Heart left ventricle (tissue), 16 donors: ENCODE results near the gene SUB1. TPM values are rescaled to one million over a fixed set of nuclear protein-coding genes. Genes with fewer than 3 reads are reported as not detected.

ENCODE experiments used
- ATAC-seq, 4 donors: fragments of 200-7000 bp; cut with Tn5 transposase; one replicate each; pipeline ENCODE4 v1.9.1; 2020 to 2022; ENCODE audit warnings: moderate library complexity in 4 of 4, mild to moderate bottlenecking in 3 of 4, moderate number of reproducible peaks in 1 of 4
- DNase-seq, 5 donors: peaks; one replicate each; pipeline ENCODE4 v3.0.0-alpha.2; 2020
- H3K27ac ChIP-seq, 12 donors: fragments of 200-600 bp; sonication (generic) in 4 of 12; one replicate each; pipeline versions ENCODE4 v1.5.0 to v1.8.0; 2016 to 2022; ENCODE audit warnings: mild to moderate bottlenecking in 2 of 12
- H3K27me3 ChIP-seq, 9 donors: fragments of 200-600 bp; sonication (generic) in 2 of 9; one replicate each; pipeline versions ENCODE4 v1.5.1 to v1.8.0; 2016 to 2022; ENCODE audit warnings: mild to moderate bottlenecking in 3 of 9
- H3K36me3 ChIP-seq, 9 donors: fragments of 200-600 bp; sonication (generic) in 2 of 9; one replicate each; pipeline versions ENCODE4 v1.5.0 to v1.8.0; 2018 to 2022; ENCODE audit warnings: mild to moderate bottlenecking in 2 of 9
- H3K4me1 ChIP-seq, 12 donors: fragments of 200-600 bp; sonication (generic) in 4 of 12; one replicate each; pipeline versions ENCODE4 v1.5.0 to v1.8.0; 2016 to 2022; ENCODE audit warnings: mild to moderate bottlenecking in 3 of 12
- H3K4me3 ChIP-seq, 12 donors: fragments of 200-600 bp; sonication (generic) in 4 of 12; one replicate each; pipeline versions ENCODE4 v1.5.0 to v1.8.0; 2017 to 2022; ENCODE audit warnings: mild to moderate bottlenecking in 9 of 12, moderate library complexity in 4 of 12
- H3K9me3 ChIP-seq, 12 donors: fragments of 200-600 bp; sonication (generic) in 4 of 12; one replicate each; pipeline versions ENCODE4 v1.5.0 to v1.8.0; 2016 to 2022; ENCODE audit warnings: mild to moderate bottlenecking in 1 of 12
- POLR2A ChIP-seq, 2 donors: fragments of 450-650 bp; IDR thresholded peaks; one replicate each; pipeline ENCODE4 v1.6.1; 2017; ENCODE audit warnings: antibody characterized with exemption in 2 of 2, mild to moderate bottlenecking in 2 of 2, moderate library complexity in 2 of 2
- WGBS, 4 donors: extraction: QIAGEN DNeasy Blood & Tissue Kit in 2 of 4; methylation state at CpG; one replicate each; pipeline versions ENCODE4 v1.1.5 to v1.1.7; 2013 to 2018; 5-methylcytosine and 5-hydroxymethylcytosine counted together
- intact Hi-C, 10 donors: fragments of 100-400 bp; cut with DNase I; formaldehyde crosslinking; loops; one replicate each; pipeline versions ENCODE4 v1.11.1 to v1.14.2; 2022
- polyA plus RNA-seq, 2 donors: library from polyadenylated mRNA; stranded (reverse); fragments of 200-250 nt; gene quantifications; one replicate each; pipeline ENCODE4 v1.2.3, GENCODE V29; 2013
- total RNA-seq, 9 donors: library from RNA; depleted of rRNA in 2 of 9; stranded (reverse); fragments of >200 nt in 2 of 9; fragmentation: NEBNext Ultra II Directional in 3 of 9; extraction: Animal tissue kit (Norgen Biotek cat#: 25700) in 3 of 9; gene quantifications; one replicate each; pipeline versions ENCODE4 v1.1.0 to v1.2.4, GENCODE V29; 2016 to 2023
- TF ChIP-seq, protein P1 (sequence below), 12 donors: fragments of 200-600 bp; sonication (generic) in 4 of 12; IDR thresholded peaks; one replicate each; pipeline versions ENCODE4 v1.5.0 to v1.8.0; 2018 to 2022; ENCODE audit warnings: antibody characterized with exemption in 12 of 12, mild to moderate bottlenecking in 5 of 12
- donor health status: ischemic (EF 13 %, LVEDD 7.1; RV severe dilation, severe dysfunction).
- donor health status: healthy with polysubstance abuse.
- donor health status: DM: no; HTN: yes; CAD: no.
- donor health status: DM: no; HTN: no; CAD: no.
- donor health status: ischemic (EF 25% LVEDD 6.9; RV normal size, moderate dysfunction).
- donor health status: ischemic (EF 25% LVEDD 5.7; RV mildly dilated, moderate dysfunction).
- donor health status: healthy.
- donor health status: DM: yes; HTN: yes; CAD: no.
- donor health status: ischemic (EF 35%, LVEDD 5.7; RV mildly dilated, moderate dysfunction).
- donor health status: nonischemic (EF 11% LVEDD 7.7; RV severe dilation, severe dysfunction).
- donor health status: DM: yes; HTN: yes; CAD: no.
- donor health status: PGD.
- donor health status: ischemic (EF 29% LVEDD 5.4; RV normal size, mild dysfunction).
- donor health status: nonischemic (EF 23%, LVEDD 6.1; RV moderate dilation, normal function).

The SUB1 gene
- total and polyA plus RNA-seq, 11 donors: 118 to 244 (median 187) TPM

DNA sequence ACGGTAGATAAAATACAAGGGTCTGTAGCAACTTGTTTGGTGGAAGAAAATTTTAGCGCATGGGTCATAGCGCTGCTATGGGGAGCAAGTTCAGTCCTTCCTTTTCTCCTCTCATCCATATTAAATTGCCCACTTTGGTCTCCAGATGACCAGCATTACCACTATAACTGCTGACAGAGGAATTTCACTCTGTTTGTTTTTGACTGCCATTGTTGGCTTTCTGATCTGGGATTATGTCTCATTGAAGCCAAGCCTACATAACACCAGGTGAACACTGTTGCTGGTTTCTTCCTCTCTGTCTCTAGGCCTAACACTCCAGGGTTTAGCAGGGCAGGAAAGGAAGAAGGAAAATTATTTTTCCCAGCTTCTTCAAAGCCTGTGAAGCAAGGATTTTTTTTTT, 6.6 kb upstream of the SUB1 start:
- Histone ChIP-seq H3K4me3 (no peak overlapping the region), H3K36me3 (no peaks in the 10 kb centered on the region), H3K9me3 (no peaks in the 10 kb centered on the region), H3K4me1 (peaks cover 0 to 36% (median 0%) of the 10 kb centered on the region in 12 donors), H3K27ac (no peak overlapping the region), H3K27me3 (no peaks in the 10 kb centered on the region)
- intact Hi-C loops: no loop called here
- DNase-seq (no peak), ATAC-seq (no peak)
- no peak for TF ChIP-seq POLR2A (IDR thresholded peaks at IDR 0.05)
- WGBS, 4 donors: 93 to 98% (median 96%) methylated on average over 3 of the region's 3 CpGs

DNA sequence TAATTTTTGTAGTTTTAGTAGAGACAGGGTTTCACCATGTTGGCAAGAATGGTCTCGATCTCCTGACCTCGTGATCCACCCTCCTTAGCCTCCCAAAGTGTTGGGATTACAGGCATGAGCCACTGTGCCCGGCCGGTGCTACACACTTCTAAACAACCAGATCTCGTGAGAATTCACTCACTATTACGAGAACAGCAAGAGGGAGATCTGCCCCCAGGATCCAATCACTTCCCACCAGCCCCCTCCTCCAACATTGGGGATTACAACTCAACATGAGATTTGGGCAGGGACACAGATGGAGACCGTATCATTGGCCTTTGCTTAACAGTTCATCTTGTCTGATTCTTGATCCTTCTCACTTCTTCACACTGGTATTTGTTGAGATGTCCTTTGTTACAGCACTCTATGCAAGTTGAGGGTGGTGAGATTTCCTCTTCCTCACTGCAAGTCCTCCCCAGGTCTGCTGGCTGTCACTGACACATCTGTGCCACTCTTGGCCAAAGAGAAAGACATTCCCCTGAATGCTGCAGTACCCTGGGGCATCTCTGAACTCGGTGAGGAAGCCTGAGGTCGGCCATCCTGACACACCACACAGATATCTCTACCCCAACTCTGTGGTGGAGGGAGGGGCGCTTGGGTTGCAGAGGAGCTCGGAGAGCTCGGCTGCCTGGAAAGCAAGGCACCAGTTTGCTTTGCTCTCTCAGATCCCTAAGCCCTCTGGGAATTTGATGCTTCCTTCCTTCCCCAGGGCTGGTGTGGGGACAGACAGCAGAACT, 4.2 kb upstream of the SUB1 start:
- no peaks in the 10 kb centered on the region for H3K27me3 ChIP-seq
- no peak overlapping the region for H3K4me3 ChIP-seq
- peaks cover 0 to 51% (median 0%) of the 10 kb centered on the region in 12 donors for H3K4me1 ChIP-seq
- H3K36me3 ChIP-seq: no peaks in the 10 kb centered on the region
- no peak for ATAC-seq
- no peak for TF ChIP-seq POLR2A (IDR thresholded peaks at IDR 0.05)
- TF ChIP-seq, protein P1, sequence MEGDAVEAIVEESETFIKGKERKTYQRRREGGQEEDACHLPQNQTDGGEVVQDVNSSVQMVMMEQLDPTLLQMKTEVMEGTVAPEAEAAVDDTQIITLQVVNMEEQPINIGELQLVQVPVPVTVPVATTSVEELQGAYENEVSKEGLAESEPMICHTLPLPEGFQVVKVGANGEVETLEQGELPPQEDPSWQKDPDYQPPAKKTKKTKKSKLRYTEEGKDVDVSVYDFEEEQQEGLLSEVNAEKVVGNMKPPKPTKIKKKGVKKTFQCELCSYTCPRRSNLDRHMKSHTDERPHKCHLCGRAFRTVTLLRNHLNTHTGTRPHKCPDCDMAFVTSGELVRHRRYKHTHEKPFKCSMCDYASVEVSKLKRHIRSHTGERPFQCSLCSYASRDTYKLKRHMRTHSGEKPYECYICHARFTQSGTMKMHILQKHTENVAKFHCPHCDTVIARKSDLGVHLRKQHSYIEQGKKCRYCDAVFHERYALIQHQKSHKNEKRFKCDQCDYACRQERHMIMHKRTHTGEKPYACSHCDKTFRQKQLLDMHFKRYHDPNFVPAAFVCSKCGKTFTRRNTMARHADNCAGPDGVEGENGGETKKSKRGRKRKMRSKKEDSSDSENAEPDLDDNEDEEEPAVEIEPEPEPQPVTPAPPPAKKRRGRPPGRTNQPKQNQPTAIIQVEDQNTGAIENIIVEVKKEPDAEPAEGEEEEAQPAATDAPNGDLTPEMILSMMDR (IDR thresholded peaks at IDR 0.05): no peak
- peaks cover 0 to 14% (median 0%) of the 10 kb centered on the region in 12 donors for H3K9me3 ChIP-seq
- no peak for DNase-seq
- WGBS, 4 donors: 63 to 76% (median 67%) methylated on average over 12 of the region's 12 CpGs
- intact Hi-C loops: loop anchor here in 1 of 10 donors (10.0 kb wide), 1 partner anchor 346 kb away; no protein-coding TSS in a partner anchor
- no peak overlapping the region for H3K27ac ChIP-seq

GRCh38 chr5:32583582-32584232, 1.6 kb upstream of the SUB1 start:
- Histone ChIP-seq H3K4me1 (peaks cover 3 to 66% (median 14%) of the 10 kb centered on the region in 12 donors), H3K27ac (peak overlapping the region in 1 of 12 donors; percentile 74), H3K9me3 (peaks cover 0 to 14% (median 0%) of the 10 kb centered on the region in 12 donors), H3K36me3 (peaks cover 0 to 5% (median 3%) of the 10 kb centered on the region in 9 donors), H3K4me3 (peak overlapping the region in 1 of 12 donors; percentile 13), H3K27me3 (no peaks in the 10 kb centered on the region)
- no peak for ATAC-seq
- TF ChIP-seq POLR2A (IDR thresholded peaks at IDR 0.05): no peak
- TF ChIP-seq, protein P1 (IDR thresholded peaks at IDR 0.05): no peak
- no peak for DNase-seq
- intact Hi-C loops: loop anchor here in 1 of 10 donors (10.0 kb wide), 1 partner anchor 349 kb away; no protein-coding TSS in a partner anchor
- WGBS, 4 donors: 84 to 94% (median 87%) methylated on average over 16 of the region's 16 CpGs

- 69 to 78% (median 71%) methylated on average over 6 of the region's 6 CpGs for WGBS, 4 donors
- peaks cover 0 to 14% (median 0%) of the 10 kb centered on the region in 12 donors for H3K9me3 ChIP-seq
- TF ChIP-seq POLR2A (IDR thresholded peaks at IDR 0.05): no peak
- TF ChIP-seq, protein P1 (IDR thresholded peaks at IDR 0.05): no peak
- peaks cover 0 to 15% (median 13%) of the 10 kb centered on the region in 9 donors for H3K36me3 ChIP-seq
- no peak for ATAC-seq
- no peaks in the 10 kb centered on the region for H3K27me3 ChIP-seq
- intact Hi-C loops: loop anchor here in 5 of 10 donors (5.0 to 10.0 kb wide), 4 partner anchors 77 to 350 kb away; no protein-coding TSS in a partner anchor
- no peak for DNase-seq
- no peak overlapping the region for H3K27ac ChIP-seq
- peaks cover 3 to 68% (median 14%) of the 10 kb centered on the region in 12 donors for H3K4me1 ChIP-seq
- peak overlapping the region in 2 of 12 donors; percentile 92 to 98 for H3K4me3 ChIP-seq
Observed at GRCh38 chr5:32584646-32585045, 711 bp upstream of the SUB1 start.
